Fibroblast of the aortic adventitia (primary cell): ENCODE results near the gene IL36RN. TPM values are rescaled to one million over a fixed set of nuclear protein-coding genes. Genes with fewer than 3 reads are reported as not detected.
A peak's percentile ranks its signal among the peaks of the same experiment; 100 is the strongest.

Source experiments
- DNase-seq: peaks from one replicate; pipeline ENCODE4 v3.0.0-alpha.2; 2010; ENCODE audit warnings: low read depth
- H3K4me3 ChIP-seq: 2 replicates; pipeline ENCODE4 v1.5.1; 2011; ENCODE audit warnings: low read depth, mild to moderate bottlenecking, control low read depth, low read length, moderate library complexity
- CTCF ChIP-seq: IDR thresholded peaks from 2 replicates; pipeline ENCODE4 v1.5.1; 2011; ENCODE audit warnings: mild to moderate bottlenecking, low read length, control low read depth, inconsistent platforms; ENCODE audit not compliant: insufficient read depth
- total RNA-seq: library from RNA; depleted of rRNA; stranded (reverse); fragments of >200 nt; gene quantifications from 2 replicates; pipeline ENCODE4 v1.2.3, GENCODE V29; 2012; ENCODE audit warnings: low replicate concordance

The IL36RN gene
- total RNA-seq, 1 donor: not detected

GRCh38 chr2:113076954-113077669, 18.1 kb downstream of the IL36RN start:
- no peak for TF ChIP-seq CTCF
- no peak overlapping the region for H3K4me3 ChIP-seq
- no peak for DNase-seq

GRCh38 chr2:113077921-113078320, 18.9 kb downstream of the IL36RN start:
- no peak for DNase-seq
- no peak for TF ChIP-seq CTCF
- H3K4me3 ChIP-seq: no peak overlapping the region

- DNase-seq: peak; percentile 51
- no peak for TF ChIP-seq CTCF
- no peak overlapping the region for H3K4me3 ChIP-seq
Observed at GRCh38 chr2:113078350-113078839, 19.4 kb downstream of the IL36RN start.

- H3K4me3 ChIP-seq: no peak overlapping the region
- TF ChIP-seq CTCF: no peak
- DNase-seq: no peak
Observed at GRCh38 chr2:113079131-113079530, 20.1 kb downstream of the IL36RN start.

GRCh38 chr2:113080134-113080533, 21.1 kb downstream of the IL36RN start:
- TF ChIP-seq CTCF: peak; percentile 93
- no peak overlapping the region for H3K4me3 ChIP-seq
- peak; percentile 46 for DNase-seq

- DNase-seq: no peak
- H3K4me3 ChIP-seq: no peak overlapping the region
- no peak for TF ChIP-seq CTCF
Observed at GRCh38 chr2:113081488-113082210, 22.7 kb downstream of the IL36RN start.
